ENCODE data around the gene CCDC47. TPM values are rescaled to one million over a fixed set of nuclear protein-coding genes. Genes with fewer than 3 reads are reported as not detected.

Gene CCDC47
- total and polyA plus RNA-seq, 2 of the 13 experiments (the other 11 are each of a cell fraction or from before 2014, with no cell fraction given), result 59.3 to 99.5 TPM

DNA sequence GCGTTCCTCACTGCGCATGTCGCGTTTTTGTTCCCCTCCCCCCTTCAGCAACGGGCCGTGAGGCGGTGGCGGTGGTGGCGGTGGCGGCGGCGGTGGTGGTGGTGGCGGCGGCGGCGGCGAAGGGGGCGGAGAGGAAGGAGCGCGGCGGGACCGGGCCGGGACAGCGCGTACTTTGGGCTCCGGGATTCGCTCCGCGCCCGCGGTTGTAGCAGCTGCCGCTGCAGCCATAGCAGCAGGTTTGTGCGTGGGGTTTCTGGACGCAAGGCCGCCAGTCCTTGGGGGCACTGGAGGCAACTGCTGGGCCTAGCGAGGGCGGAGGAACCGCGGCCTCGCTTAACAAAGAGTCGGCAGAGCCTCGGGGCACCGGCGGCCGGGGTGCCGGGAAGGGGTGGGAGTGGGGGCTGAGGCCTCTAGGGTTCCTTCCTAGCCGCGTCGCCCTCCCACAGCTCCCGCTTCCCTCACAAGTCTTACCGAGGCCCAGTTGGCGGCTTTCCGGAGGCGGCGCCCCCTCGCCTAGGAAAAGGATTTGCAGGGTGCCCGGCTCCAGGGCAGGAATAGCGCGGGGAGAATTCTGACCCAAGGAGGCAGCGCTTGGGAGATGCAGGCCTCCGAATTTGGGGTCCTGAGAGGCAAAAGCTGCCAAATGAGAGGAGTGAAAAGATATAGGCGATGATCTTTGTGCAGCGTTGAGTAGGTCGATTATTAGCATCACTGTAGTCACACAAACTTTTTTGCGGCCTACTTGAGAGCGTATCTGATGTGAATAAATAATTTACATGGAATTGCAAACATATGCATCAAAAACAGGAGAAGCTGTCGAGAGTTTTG lies 958 bp upstream of the CCDC47 start, which contains the start of gene DDX42 (continued):
- TF ChIP-seq SATB2 (CRISPR knock-in tag; IDR thresholded peaks at IDR 0.05) (no peak), TOE1 (CRISPR knock-in tag; IDR thresholded peaks at IDR 0.05) (no peak), FOSL2 (CRISPR knock-in tag; IDR thresholded peaks at IDR 0.05) (no peak), PHF21A (CRISPR knock-in tag; IDR thresholded peaks at IDR 0.05) (no peak), ZMYM3 (CRISPR knock-in tag; IDR thresholded peaks at IDR 0.05) (no peak), ZNF234 (CRISPR knock-in tag; conservative IDR thresholded peaks at IDR 0.05) (peak; percentile 85; the same call in 1 of the 2 replicates), ZKSCAN8 (CRISPR knock-in tag; IDR thresholded peaks at IDR 0.05; ENCODE audit: borderline replicate concordance) (0 out of 2 replicates have a peak, but pooled peaks have one; percentile 19), ZNF710 (CRISPR knock-in tag; IDR thresholded peaks at IDR 0.05; ENCODE audit: borderline replicate concordance) (peak; percentile 21; the same call in 1 of the 2 replicates), ZNF496 (CRISPR knock-in tag; IDR thresholded peaks at IDR 0.05; ENCODE audit: insufficient replicate concordance) (no peak), KDM5A (IDR thresholded peaks at IDR 0.05; ENCODE audit: borderline replicate concordance, low read length) (0 out of 2 replicates have a peak, but pooled peaks have one; percentile 33), IRF9 (CRISPR knock-in tag; IDR thresholded peaks at IDR 0.05; ENCODE audit: borderline replicate concordance) (peak; percentile 70; the same call in 1 of the 2 replicates), CCAR2 (optimal IDR thresholded peaks at IDR 0.05; ENCODE audit: low read depth, low read length) (no peak), ZNF564 (CRISPR knock-in tag; IDR thresholded peaks at IDR 0.05) (0 out of 2 replicates have a peak, but pooled peaks have one; percentile 76), TGIF2 (CRISPR knock-in tag; IDR thresholded peaks at IDR 0.05) (0 out of 2 replicates have a peak, but pooled peaks have one; percentile 12), ZNF232 (CRISPR knock-in tag; IDR thresholded peaks at IDR 0.05; ENCODE audit: borderline replicate concordance) (no peak), MEIS2 (CRISPR knock-in tag; IDR thresholded peaks at IDR 0.05) (peak; percentile 16; the same call in 1 of the 2 replicates), ZNF354B (CRISPR knock-in tag; IDR thresholded peaks at IDR 0.05) (0 out of 2 replicates have a peak, but pooled peaks have one; percentile 30), ONECUT2 (CRISPR knock-in tag; IDR thresholded peaks at IDR 0.05) (peak; percentile 14; the same call in 1 of the 2 replicates), NFATC3 (CRISPR knock-in tag; IDR thresholded peaks at IDR 0.05) (no peak), ZNF7 (CRISPR knock-in tag; IDR thresholded peaks at IDR 0.05) (no peak), RXRA (CRISPR knock-in tag; IDR thresholded peaks at IDR 0.05) (no peak), SPEN (CRISPR knock-in tag; IDR thresholded peaks at IDR 0.05; ENCODE audit: low read depth) (peak; percentile 51; the same call in 1 of the 2 replicates)
- TF ChIP-seq, protein P1, sequence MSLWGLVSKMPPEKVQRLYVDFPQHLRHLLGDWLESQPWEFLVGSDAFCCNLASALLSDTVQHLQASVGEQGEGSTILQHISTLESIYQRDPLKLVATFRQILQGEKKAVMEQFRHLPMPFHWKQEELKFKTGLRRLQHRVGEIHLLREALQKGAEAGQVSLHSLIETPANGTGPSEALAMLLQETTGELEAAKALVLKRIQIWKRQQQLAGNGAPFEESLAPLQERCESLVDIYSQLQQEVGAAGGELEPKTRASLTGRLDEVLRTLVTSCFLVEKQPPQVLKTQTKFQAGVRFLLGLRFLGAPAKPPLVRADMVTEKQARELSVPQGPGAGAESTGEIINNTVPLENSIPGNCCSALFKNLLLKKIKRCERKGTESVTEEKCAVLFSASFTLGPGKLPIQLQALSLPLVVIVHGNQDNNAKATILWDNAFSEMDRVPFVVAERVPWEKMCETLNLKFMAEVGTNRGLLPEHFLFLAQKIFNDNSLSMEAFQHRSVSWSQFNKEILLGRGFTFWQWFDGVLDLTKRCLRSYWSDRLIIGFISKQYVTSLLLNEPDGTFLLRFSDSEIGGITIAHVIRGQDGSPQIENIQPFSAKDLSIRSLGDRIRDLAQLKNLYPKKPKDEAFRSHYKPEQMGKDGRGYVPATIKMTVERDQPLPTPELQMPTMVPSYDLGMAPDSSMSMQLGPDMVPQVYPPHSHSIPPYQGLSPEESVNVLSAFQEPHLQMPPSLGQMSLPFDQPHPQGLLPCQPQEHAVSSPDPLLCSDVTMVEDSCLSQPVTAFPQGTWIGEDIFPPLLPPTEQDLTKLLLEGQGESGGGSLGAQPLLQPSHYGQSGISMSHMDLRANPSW (CRISPR knock-in tag; IDR thresholded peaks at IDR 0.05; ENCODE audit: borderline replicate concordance), result no peak
